Activated naive CD4-positive, alpha-beta T cell treated with anti-CD3 and anti-CD28 coated beads, Interleukin-2, amount 10 ng/mL, durations not matched to agents 7 days and 5 days (primary cell): ENCODE data around the gene MYH7B.

ENCODE experiments used
- CTCF ChIA-PET: fragments of 350-600 bp; sonication (Branson Sonifier 250); formaldehyde crosslinking; loops from one replicate; lab custom pipeline; 2021; ENCODE audit warnings: antibody characterized with exemption; lab: Charles Lee
- DNase-seq: peaks from one replicate; pipeline ENCODE4 v3.0.0-alpha.2; 2020
- H3K27ac Mint-ChIP-seq: one replicate; pipeline ENCODE4 v1.8.0; 2021; ENCODE audit warnings: mild to moderate bottlenecking, moderate library complexity, mixed read lengths
- H3K27me3 Mint-ChIP-seq: one replicate; pipeline ENCODE4 v1.8.0; 2021; ENCODE audit warnings: mild to moderate bottlenecking, mixed read lengths
- H3K36me3 Mint-ChIP-seq: one replicate; pipeline ENCODE4 v1.8.0; 2021; ENCODE audit warnings: mixed read lengths
- H3K4me1 Mint-ChIP-seq: one replicate; pipeline ENCODE4 v1.8.0; 2021; ENCODE audit warnings: mixed read lengths
- H3K4me3 Mint-ChIP-seq: one replicate; pipeline ENCODE4 v1.8.0; 2021; ENCODE audit warnings: mild to moderate bottlenecking, moderate library complexity, mixed read lengths
- H3K9me3 Mint-ChIP-seq: one replicate; pipeline ENCODE4 v1.8.0; 2021; ENCODE audit warnings: mixed read lengths

Gene MYH7B

GRCh38 chr20:34974246-34974645 lies 18.6 kb downstream of the MYH7B start:
- Mint-ChIP-seq H3K4me3 (no peak overlapping the region), H3K4me1 (no peaks in the 10 kb centered on the region), H3K27ac (no peak overlapping the region), H3K9me3 (no peaks in the 10 kb centered on the region), H3K36me3 (no peaks in the 10 kb centered on the region), H3K27me3 (peaks cover 29% of the 10 kb centered on the region)
- no peak for DNase-seq
- CTCF ChIA-PET: interaction anchor here (1.8 kb wide), 1 partner anchor 100 kb away, joined by 5 read pairs; no protein-coding TSS in a partner anchor

- no peaks in the 10 kb centered on the region for H3K9me3 Mint-ChIP-seq
These were observed 20.6 kb downstream of the MYH7B start for GRCh38 chr20:34976286-34976685.

DNA sequence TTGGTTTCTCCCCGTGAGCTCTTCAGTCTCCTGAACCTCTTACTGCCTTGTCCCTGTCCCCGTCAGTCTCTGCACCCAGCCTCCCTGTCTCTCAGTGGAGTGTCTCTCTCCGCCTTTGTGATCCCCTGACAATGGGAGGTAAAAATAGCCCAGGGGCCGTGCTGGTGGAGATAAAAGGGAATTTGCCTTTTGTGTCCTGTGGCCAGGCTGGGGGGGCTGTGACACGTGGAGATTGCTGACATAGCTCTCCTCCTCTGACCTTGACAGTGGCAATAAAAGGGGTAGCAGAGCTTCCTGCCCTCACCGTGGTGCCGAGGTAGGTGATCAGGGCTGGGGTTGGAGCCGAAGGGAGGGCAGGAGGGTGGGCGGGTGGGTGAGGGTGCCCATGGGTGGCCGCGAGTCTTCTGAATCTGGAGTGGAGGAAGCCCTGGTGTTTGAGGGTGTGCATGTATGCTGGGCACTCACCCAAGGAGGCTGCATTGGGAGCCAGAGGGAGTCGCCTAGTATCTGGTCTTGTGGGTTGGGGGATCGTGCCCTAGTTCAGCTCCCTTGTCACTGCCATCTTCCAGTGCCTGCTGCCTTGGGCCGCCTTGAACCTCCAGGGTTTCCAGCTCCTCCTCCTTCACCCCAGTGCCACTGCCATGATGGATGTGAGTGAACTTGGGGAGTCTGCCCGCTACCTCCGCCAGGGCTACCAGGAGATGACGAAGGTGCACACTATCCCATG lies 21.9 kb downstream of the MYH7B start:
- no peak overlapping the region for H3K27ac Mint-ChIP-seq
- no peaks in the 10 kb centered on the region for H3K4me1 Mint-ChIP-seq
- CTCF ChIA-PET: interaction anchor here (0.6 to 0.7 kb wide), 2 partner anchors 103 to 185 kb away, joined by 3 read pairs; no protein-coding TSS in a partner anchor
- H3K9me3 Mint-ChIP-seq: no peaks in the 10 kb centered on the region
- H3K4me3 Mint-ChIP-seq: no peak overlapping the region
- DNase-seq: no peak
- H3K36me3 Mint-ChIP-seq: no peaks in the 10 kb centered on the region
- H3K27me3 Mint-ChIP-seq: peaks cover 28% of the 10 kb centered on the region

More at GRCh38 chr20:34976286-34976685, 20.6 kb downstream of the MYH7B start:
- H3K27me3 Mint-ChIP-seq: peaks cover 29% of the 10 kb centered on the region
- CTCF ChIA-PET: no interaction called here
- no peak overlapping the region for H3K4me3 Mint-ChIP-seq
- no peaks in the 10 kb centered on the region for H3K36me3 Mint-ChIP-seq
- no peak for DNase-seq
- H3K27ac Mint-ChIP-seq: no peak overlapping the region
- no peaks in the 10 kb centered on the region for H3K4me1 Mint-ChIP-seq

DNA sequence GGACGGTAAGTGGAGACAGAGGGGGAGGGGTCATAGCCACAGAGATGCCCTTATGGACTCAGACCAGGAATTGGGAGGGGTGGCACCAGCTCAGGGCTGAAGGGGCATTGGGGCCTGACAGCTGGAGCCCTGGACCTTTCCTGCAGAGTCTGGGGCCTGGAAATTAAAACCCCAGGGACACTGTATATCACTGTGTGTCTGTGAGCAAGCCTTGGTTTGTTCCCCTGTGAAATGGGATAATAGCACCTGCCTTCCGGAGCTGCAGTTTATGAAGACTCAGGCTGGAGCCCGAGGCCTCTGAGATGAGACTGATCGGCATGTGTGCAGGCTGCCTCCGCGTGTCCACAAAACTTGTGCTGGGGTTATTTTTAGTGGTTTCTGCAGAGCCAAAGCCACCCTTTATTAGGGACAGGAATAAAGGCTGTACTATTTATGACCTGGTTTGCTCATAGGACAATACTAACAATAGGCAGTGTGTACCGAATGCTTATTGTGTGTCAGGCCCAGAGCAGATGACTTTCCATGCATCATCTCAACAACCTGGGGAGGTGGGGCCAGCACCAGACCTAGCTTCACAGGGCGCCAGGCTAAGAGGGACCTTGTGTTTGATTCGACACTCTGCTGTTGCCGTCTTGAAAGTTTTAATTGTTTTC lies 22.6 kb downstream of the MYH7B start:
- no peak for DNase-seq
- CTCF ChIA-PET: interaction anchor here (0.7 kb wide), 1 partner anchor 104 kb away, joined by 3 read pairs; no protein-coding TSS in a partner anchor
- Mint-ChIP-seq H3K27me3 (peaks cover 31% of the 10 kb centered on the region), H3K4me3 (no peak overlapping the region), H3K4me1 (no peaks in the 10 kb centered on the region), H3K36me3 (no peaks in the 10 kb centered on the region), H3K9me3 (no peaks in the 10 kb centered on the region), H3K27ac (no peak overlapping the region)

DNA sequence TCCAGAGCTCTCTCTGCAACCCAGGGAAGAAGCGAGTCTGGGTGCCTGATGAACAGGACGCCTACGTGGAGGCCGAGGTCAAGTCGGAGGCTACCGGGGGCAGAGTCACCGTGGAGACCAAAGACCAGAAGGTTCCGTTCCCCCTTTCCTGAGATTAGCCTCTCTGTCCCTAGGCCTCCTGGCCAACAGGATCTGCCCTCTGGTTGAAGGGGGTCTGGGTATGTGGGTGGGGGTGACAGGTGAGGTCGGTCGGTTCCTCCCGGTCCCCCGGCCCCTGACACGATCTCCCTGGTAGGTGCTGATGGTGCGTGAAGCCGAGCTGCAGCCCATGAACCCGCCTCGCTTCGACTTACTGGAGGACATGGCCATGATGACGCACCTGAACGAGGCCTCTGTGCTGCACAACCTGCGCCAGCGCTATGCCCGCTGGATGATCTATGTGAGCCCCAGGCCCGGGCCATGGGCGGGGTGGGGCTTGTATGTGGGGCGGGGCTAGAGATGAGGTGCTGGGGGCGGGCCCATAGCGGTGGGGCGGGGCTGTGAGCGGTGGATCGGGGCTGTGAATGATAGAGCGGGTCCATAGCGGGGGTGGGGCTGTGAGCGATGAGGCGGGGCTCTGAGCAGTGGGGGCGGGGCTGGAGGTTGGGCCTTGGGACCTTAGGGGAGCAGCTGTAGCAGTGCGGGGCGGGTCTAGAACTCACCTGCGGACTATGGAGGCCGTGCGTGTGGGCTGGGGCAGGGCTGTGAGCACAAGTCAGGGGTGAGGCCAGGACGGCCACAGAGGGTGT lies 23.9 kb downstream of the MYH7B start:
- CTCF ChIA-PET: no interaction called here
- Mint-ChIP-seq H3K4me1 (no peaks in the 10 kb centered on the region), H3K9me3 (no peaks in the 10 kb centered on the region), H3K4me3 (no peak overlapping the region), H3K27ac (no peak overlapping the region), H3K27me3 (peaks cover 39% of the 10 kb centered on the region), H3K36me3 (no peaks in the 10 kb centered on the region)
- no peak for DNase-seq

DNA sequence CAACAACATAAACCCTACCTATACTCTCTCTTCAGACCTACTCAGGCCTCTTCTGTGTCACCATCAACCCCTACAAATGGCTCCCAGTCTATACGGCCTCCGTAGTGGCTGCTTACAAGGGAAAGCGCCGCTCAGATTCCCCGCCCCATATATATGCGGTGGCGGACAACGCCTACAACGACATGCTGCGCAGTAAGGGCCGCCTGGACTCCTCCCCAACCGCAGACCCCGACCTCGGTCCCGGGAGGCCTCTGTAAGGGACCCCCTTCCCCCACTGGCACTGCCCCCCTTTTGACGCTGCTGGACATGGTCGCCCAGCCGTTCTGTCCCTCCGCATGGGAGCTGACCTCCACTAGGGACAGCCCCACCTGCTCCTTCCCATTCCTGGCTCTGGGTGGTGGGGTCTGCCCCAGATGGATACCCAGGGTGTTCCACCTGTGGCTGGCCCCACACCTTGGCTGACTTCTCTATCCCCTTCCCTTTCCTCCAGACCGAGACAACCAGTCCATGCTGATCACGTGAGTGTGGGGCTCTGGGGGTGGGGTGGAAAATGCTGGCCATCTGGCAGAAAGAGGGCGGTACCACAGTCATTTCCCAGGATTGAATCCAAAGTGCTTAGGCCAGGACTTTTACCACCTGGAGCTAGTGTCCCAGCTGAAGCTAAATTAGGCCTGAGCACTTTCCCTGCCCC lies 25.0 kb downstream of the MYH7B start:
- H3K27me3 Mint-ChIP-seq: peaks cover 47% of the 10 kb centered on the region
- no peak for DNase-seq
- H3K27ac Mint-ChIP-seq: no peak overlapping the region
- no peaks in the 10 kb centered on the region for H3K36me3 Mint-ChIP-seq
- H3K9me3 Mint-ChIP-seq: no peaks in the 10 kb centered on the region
- peaks cover 2% of the 10 kb centered on the region for H3K4me1 Mint-ChIP-seq
- no peak overlapping the region for H3K4me3 Mint-ChIP-seq
- CTCF ChIA-PET: no interaction called here

DNA sequence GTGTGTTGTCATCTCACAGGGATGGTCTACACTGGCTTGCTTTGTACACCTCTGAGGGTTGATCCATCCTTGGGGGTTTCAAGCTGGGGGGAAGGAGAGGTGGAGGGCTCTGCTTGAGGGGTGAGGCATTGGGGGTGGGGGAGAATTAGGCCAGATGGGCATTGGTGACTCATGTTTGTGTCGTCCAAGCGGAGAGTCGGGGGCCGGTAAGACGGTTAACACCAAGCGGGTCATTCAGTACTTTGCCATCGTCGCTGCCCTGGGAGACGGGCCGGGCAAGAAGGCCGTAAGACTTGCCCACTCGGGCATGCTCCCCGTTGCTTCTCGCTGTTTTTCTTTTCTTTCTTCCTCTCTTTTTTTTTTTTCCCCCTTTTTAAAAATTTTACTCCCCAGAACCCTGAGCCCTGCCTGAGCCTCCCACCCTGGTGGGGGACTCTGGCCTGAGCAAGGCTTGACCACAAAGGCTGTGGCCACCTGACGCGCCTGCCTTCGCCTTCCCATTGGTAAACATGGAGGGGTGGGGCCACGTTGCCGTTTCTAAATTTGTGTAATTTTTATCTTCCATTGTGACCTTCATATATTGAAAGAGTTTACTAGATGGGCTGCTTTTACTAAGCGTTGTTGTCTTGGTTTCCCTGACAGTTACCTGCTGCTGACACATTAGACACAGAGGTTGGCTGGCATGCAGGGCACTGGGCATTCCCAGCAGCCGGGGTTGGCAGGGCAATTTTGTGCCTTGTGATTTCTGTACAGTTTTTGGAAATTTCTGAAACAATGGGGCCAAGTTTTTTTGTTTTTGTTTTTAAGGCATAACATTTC lies 26.8 kb downstream of the MYH7B start:
- H3K4me3 Mint-ChIP-seq: no peak overlapping the region
- no peaks in the 10 kb centered on the region for H3K9me3 Mint-ChIP-seq
- H3K27me3 Mint-ChIP-seq: peaks cover 47% of the 10 kb centered on the region
- CTCF ChIA-PET: interaction anchor here (1.8 kb wide), 1 partner anchor 108 kb away, joined by 4 read pairs; no protein-coding TSS in a partner anchor
- H3K27ac Mint-ChIP-seq: no peak overlapping the region
- peaks cover 2% of the 10 kb centered on the region for H3K4me1 Mint-ChIP-seq
- H3K36me3 Mint-ChIP-seq: no peaks in the 10 kb centered on the region
- no peak for DNase-seq

- H3K27me3 Mint-ChIP-seq: peaks cover 43% of the 10 kb centered on the region
- no peaks in the 10 kb centered on the region for H3K9me3 Mint-ChIP-seq
- peaks cover 2% of the 10 kb centered on the region for H3K4me1 Mint-ChIP-seq
- CTCF ChIA-PET: interaction anchor here (1.8 kb wide), 1 partner anchor 109 kb away, joined by 4 read pairs; no protein-coding TSS in a partner anchor
- no peaks in the 10 kb centered on the region for H3K36me3 Mint-ChIP-seq
- no peak for DNase-seq
- H3K4me3 Mint-ChIP-seq: no peak overlapping the region
- H3K27ac Mint-ChIP-seq: no peak overlapping the region
These were observed 27.6 kb downstream of the MYH7B start for GRCh38 chr20:34983089-34983820.

DNA sequence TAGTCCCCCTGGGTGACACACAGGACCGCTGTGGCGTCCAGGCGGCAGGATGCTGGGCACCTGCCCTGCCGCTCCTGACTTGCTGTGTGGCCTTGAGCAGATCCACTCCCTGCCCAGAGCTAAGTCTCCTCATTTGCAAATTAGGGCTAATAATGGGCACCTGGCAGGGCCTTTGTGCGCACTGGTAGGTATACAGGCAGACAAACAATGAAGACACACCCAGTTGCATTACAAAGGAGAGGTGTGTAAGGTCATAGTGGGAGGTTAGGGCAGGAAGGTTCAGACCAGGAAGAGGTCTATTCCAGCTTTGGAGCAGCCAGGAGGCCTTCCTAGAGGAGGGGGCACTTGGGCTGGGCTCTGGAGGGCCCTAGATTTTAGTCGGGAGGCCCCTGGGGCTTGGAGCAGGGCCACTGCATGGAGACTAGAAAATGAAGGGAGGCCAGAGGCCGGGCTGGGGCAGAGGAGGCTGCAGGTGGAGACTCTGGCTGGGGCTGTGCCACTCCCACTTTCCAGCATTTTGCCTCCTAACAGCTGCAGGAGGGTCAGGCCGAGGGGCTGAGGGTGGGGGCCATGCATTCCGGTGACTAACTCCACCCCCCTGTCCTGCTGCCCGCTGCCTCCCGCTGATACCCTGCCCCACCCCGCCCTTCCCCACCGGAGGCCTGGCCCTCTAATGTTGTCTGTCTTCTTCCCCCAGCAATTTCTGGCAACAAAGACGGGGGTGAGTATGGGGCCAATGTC lies 28.5 kb downstream of the MYH7B start:
- Mint-ChIP-seq H3K9me3 (no peaks in the 10 kb centered on the region), H3K27ac (no peak overlapping the region), H3K27me3 (peaks cover 43% of the 10 kb centered on the region), H3K4me3 (no peak overlapping the region), H3K36me3 (no peaks in the 10 kb centered on the region), H3K4me1 (peaks cover 2% of the 10 kb centered on the region)
- no peak for DNase-seq
- CTCF ChIA-PET: interaction anchor here (1.8 kb wide), 1 partner anchor 110 kb away, joined by 4 read pairs; no protein-coding TSS in a partner anchor

DNA sequence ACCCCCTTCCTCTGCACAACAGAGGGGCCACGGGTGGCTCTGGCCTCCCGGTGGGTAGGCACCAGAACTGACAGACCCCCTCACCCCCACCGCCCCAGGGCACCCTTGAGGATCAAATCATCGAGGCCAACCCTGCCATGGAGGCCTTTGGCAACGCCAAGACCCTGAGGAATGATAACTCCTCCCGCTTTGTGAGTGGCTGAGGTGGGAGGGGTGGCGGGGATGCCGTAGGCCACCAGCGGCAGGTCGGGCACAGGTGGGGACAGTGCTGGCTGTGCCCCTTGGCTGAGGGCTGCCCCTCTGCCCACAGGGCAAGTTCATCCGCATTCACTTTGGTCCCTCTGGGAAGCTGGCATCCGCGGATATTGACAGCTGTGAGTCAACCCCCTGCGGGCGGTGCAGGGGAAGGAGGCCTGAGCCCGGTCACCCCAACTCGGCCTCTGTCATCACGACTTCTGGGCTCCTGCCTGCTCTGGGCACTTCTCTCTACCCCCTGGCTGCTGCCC lies 29.1 kb downstream of the MYH7B start:
- no peak overlapping the region for H3K4me3 Mint-ChIP-seq
- H3K36me3 Mint-ChIP-seq: no peaks in the 10 kb centered on the region
- no peak for DNase-seq
- peaks cover 43% of the 10 kb centered on the region for H3K27me3 Mint-ChIP-seq
- CTCF ChIA-PET: interaction anchor here (1.8 kb wide), 1 partner anchor 111 kb away, joined by 4 read pairs; no protein-coding TSS in a partner anchor
- no peak overlapping the region for H3K27ac Mint-ChIP-seq
- peaks cover 2% of the 10 kb centered on the region for H3K4me1 Mint-ChIP-seq
- no peaks in the 10 kb centered on the region for H3K9me3 Mint-ChIP-seq

DNA sequence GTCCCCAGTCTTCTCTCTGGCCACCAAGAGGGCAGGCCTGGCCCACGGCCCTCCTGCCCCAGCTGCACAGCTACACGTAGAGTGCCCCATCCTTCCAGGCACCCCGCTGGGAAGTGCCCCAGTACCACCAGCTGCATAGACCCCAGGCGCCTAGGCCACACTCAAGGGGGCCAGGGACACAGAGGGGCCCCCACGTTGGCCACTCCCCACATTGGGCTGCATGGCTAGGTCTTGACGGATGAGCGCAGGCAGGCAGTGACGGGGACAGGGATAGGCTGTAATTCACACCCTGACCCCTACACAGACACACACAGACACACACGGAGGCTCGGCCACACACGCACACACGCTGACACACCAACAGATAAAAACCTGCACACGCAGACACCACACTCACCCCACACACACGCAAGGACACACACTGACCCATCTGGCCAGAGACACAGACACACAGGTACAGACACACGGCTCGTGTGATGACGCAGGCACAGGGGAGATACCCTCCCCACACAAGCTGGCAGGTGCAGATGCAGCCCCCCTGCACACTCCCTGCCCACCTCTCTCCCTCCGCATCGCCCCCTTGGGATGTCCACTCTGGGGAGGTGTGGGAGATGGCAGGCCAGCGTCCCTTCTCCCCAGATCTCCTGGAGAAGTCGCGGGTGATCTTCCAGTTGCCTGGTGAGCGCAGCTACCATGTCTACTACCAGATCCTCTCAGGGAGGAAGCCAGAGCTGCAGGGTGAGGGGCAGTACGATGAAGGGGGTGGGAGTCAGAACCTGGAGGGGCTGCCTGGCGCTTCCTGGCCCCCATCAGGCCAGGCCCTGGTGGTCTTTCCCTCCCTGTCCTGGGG lies 30.0 kb downstream of the MYH7B start:
- H3K4me3 Mint-ChIP-seq: no peak overlapping the region
- H3K27ac Mint-ChIP-seq: no peak overlapping the region
- peaks cover 2% of the 10 kb centered on the region for H3K4me1 Mint-ChIP-seq
- DNase-seq: no peak
- CTCF ChIA-PET: no interaction called here
- H3K36me3 Mint-ChIP-seq: no peaks in the 10 kb centered on the region
- H3K27me3 Mint-ChIP-seq: peaks cover 43% of the 10 kb centered on the region
- H3K9me3 Mint-ChIP-seq: no peaks in the 10 kb centered on the region
